NCI-H226 (cell line): ENCODE measurements around the gene ROBO2.

Experiments used
- DNase-seq: peaks from one replicate; pipeline ENCODE4 v3.0.0-alpha.2; 2015

ROBO2 gene

GRCh38 chr3:77122652-77123051 lies 82.8 kb downstream of the ROBO2 start:
- no peak for DNase-seq

- no peak for DNase-seq
These were observed 86.1 kb downstream of the ROBO2 start for GRCh38 chr3:77125966-77126365.

GRCh38 chr3:77134769-77135168 lies 94.9 kb downstream of the ROBO2 start:
- no peak for DNase-seq

- DNase-seq: no peak
These were observed 97.7 kb downstream of the ROBO2 start for GRCh38 chr3:77137559-77137958.

- DNase-seq: no peak
These were observed 99.7 kb downstream of the ROBO2 start for GRCh38 chr3:77139624-77140023.

DNA sequence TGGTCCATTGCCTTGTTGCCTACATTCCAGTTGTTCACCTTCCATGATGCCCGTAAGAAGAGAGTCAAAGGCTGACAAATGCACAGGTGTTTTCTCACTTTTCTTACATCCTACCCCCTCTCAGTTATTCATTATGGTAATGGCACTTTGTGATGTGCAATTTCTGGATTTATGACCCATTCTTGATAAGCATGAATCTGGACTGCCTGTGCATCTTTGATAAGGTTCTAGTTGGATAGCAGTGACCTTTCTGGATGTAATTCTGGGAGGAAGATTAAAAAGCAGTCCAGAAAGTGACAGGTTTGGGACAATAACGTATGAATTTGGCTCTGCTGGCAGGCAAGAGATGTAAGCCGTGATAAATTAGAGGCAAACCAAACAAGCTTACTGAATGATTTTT lies 101.5 kb downstream of the ROBO2 start:
- DNase-seq: no peak

- no peak for DNase-seq
These were observed 102.7 kb downstream of the ROBO2 start for GRCh38 chr3:77142578-77142977.

DNA sequence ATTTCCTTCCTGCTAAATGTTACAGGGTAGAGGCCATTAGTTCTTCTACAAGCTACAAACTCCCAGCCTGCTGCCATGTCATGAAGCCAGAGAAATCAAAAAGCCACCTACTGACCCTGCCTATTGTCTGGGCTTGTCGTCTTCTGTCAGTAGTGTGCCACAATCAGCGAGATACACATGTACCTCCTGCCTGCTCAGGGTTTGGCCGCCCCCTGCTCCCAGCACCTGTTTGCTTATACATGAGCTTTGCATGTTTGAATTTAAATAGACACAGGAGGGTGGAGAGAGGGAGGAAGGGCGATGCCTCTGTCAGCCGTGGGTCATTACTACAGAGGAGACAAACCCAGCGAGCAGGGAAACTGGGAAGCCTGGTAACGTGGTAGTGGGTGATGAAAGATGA lies 106.1 kb downstream of the ROBO2 start:
- no peak for DNase-seq

DNA sequence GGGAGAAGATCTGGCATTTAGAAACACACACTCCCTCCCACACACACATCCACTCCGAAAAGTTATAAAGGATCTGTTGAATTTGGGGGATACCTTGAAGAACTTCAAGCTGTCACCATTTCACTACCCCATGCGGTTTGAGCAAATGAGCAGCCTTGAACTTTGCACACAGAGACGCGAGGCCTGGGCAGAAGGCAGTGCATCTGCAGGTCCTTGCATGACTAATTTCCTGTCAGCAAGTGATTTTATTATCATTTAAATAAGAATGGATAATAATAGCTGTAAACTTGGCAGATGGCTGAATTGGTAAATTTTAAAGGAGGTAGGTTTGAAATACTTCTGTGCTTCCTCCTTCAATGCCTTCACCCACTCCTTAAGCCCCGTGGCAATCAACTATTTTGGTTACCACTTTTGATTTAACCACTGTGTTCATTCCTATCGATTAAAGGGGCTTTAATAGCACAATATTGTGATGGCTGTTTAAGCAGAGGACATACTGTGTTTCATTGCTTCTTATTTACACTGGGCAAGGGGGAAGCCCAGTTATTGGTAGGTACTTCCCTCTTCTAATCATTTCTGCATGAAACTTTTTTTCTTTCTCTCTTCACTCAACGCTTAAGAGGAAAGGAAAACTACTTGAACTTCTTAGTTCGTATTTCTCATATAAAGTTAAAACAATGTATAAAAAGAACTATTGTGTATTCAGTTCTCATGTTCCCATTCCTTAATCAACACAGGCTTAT lies 108.1 kb downstream of the ROBO2 start:
- DNase-seq: no peak

DNA sequence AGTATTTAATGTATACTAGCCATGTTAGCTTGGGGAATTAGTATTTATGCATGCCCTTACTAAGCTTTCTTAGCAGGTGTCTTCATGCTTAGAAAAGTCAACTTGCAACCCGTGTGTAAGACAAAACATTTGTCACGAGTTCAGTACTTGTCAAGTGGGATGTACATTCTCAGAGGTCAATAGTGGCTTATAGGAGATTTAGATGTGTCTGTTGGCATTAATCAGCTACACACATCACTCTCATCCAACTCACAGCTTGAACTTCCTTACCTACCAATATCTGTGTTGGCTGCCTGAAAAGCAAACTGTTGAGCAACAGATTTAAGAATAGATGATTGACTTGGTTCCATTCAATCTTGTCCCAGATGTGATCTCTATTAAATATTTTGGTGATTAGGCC lies 109.5 kb downstream of the ROBO2 start:
- no peak for DNase-seq

DNA sequence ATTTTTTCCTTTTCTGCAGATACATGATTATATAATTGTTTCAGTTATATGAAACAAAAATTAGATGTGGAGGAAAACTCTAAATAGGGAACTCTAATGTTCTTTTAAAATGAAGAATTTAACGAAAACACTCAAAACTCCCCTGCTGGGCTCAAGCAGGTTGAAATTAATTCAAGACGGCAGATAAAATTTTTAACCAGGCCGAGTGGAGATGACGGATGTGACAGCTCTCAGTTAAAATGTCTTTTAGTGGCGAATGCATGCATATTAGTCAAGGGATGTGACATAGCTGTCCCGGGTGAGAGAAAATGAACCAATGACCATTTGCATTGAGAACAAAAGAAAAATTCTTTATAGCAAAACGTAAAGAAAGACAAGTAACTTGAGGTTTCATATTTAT lies 110.1 kb downstream of the ROBO2 start:
- DNase-seq: no peak

DNA sequence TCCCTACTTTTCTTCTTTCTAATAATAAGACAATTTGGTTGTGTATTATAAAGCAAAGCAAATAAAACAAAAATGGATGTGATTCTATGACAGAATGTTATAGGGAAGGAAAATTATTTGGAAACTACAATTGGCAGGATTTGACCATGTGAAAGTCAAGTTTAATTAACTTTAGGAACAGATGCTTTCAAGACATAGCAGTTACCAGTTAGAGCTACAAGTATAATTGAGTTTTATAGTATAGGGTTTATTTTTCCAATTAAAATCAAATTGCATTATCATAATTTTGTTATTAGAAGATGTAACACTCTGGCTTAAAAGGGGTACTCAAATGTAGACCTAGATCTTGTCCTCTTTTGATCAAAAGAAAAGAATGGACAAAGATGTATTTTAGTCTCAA lies 110.9 kb downstream of the ROBO2 start:
- no peak for DNase-seq

DNA sequence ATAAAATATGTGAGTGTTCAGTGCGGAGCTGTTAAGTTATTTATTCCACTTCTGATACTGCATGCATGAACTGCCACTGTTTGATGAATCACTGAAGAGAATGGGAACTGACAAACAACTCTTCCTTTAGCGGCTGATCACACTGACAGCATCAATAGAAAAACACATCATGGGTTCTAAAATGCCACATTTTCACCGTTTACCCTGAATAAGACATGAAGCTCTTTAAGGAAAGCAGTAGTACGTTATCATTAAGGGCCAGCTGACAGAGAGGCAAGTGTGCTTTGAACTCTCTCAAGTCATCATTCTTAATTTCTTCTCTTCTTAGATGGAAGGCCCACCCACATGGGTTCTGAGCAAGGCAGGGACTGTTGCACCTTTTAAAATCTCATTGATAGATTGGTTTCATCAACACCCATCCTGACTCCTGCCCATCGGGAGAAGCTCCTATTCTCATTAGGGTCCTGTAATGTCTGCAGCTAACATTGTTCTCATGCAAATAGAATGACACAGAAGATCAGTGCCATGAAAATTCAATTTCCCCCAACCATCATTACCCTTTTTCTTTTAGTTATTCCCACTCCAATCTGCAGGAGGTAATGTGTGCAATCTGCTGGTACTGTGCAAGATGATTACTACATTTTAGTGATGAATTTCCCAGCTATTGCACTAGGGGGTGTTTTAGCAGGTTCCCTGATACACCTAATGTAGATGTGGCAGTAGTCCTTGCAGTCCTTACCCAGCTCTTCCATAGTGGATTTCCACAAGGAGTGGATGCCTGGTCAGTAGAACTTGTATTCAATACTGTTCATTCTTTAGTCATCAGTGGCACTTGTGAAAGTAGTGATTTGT lies 119.1 kb downstream of the ROBO2 start:
- no peak for DNase-seq

DNA sequence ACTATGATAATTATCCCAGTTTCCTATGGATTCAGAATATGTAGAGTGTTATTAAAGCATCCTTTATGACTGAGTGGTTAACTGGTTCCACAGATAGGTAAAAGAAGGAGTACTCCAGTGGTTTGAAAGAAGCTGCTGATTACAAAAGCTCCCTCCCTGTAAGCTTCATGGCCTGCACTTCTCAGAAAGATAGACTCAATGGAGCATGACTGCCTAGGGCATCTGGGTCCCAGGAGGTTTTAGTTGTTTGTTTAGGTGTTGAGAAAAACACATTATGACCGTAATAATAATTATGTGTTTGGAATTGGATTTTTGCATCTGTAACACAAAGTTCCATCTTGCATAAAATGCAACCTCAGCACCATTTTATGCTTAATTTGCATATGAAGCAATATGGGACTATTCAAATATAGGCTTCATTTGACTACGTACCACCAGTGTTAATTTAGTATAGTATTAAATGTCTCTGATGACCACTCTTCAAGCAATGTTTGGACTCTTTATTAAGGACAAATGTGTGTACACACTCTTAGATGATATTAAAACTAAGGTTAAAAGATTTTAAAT lies 121.1 kb downstream of the ROBO2 start:
- DNase-seq: no peak

DNA sequence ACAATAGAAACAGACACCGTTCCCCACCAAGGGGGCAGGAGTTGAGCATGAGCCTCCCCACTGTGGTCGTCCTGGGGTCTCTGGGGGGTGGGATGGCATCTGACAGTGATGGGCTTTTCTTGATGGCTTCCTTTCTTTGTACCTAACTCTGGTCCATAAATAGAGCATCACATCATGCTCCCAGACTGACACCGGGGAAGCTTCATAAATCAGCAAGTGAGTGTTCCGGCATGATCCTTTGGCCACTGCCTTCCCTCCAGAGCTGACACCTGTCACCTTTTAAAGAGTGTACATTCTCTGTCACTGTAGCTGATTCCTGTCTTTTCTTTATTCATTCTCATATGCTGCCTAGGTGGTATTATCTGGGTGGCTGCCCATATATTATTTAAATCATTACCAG lies 129.9 kb downstream of the ROBO2 start:
- DNase-seq: no peak

GRCh38 chr3:77171026-77171425 lies 131.1 kb downstream of the ROBO2 start:
- no peak for DNase-seq

DNA sequence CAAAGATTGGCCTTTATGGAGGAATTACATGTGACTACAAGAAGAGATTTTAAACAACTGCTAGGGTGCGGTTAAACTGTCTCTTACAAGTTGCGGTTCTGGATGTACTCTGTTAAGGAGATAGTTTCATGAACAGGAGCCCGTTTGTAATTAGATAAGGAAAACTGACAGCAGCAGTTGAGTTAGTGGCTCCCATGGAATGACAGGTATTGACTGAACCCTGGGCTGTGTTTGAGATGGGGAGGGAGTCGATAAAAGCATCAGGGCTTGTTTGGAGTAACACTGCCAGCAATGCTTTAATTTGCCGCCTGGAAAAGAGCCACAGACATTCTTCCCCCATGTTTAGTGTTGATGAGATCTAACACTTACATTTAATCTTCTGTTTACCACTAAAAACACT lies 139.9 kb downstream of the ROBO2 start:
- DNase-seq: no peak

DNA sequence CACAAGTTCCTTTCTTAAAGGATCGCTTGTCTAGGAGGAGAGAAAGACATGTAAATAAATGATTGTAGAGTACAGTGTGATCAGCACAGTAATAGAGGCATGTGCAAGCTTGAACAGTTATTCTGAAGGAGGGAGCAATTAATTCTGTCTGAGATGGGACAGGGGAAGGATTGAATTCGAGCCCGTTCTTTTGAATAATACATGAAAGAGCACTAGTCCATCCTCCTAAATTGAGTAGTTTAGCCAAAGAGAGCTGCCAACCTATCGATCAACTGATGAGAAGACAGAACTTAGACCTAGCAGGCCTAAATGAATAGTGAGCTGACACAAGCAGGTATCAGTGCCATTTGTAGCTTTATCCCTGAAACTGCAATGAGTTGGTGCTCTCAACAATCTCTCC lies 142.4 kb downstream of the ROBO2 start:
- DNase-seq: no peak

GRCh38 chr3:77186319-77186718 lies 146.4 kb downstream of the ROBO2 start:
- DNase-seq: no peak

DNA sequence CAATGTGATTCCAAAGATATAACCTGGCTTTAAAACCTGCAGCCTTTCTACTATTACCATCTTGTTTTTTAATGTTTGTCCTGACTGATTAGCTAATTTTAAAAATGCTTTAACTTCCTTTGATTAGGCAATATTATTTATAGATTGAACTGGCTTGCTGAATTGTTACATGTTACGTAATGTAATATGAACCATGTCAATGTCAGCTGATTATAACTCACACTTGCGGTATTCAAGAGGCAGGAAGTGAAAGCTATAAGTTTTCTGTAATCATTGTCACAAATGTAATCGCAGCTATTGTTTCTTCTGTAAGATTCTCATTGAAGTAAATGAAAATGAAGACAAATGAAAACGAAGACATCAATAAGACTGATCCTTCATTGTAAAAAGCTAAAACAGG lies 146.8 kb downstream of the ROBO2 start:
- DNase-seq: no peak

- DNase-seq: no peak
These were observed 148.3 kb downstream of the ROBO2 start for GRCh38 chr3:77188210-77188609.

- no peak for DNase-seq
These were observed 149.4 kb downstream of the ROBO2 start for GRCh38 chr3:77189258-77189657.

DNA sequence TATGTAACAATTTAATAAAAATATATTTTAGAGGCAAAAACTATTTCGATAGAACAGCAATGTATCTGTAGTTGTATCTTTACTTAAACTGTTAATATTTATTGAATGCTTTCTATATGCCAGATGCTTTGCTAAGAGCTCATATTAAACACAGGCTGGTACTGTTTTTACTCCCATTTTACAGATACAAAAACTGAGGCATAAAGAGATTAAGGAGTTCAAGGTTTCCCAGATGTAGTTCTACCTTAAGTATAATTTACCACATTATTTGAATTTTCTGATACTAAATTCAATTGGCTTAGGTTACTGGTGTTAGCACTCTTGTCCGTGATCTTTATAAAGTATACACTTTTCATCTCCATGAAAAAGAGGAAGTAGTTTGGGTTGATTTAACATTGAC lies 149.8 kb downstream of the ROBO2 start:
- no peak for DNase-seq

DNA sequence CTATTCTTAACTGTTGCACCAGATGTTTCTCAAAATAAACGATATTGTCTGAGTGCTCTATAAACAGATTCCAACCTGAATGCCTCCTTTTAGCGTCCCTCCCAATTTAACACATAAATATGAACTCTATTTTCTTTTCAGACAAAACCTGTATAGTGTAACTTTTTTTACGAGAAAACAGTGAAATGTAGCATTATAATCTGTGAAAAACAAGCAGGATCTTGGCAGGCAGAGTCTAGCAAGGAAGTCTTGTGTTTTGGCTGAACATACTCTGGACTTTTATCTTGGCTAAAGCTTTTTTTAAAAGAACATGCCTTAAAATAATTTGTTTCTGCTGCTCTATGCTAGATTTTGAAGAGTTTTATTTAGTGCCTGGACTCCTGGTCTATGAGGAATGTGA lies 150.5 kb downstream of the ROBO2 start:
- DNase-seq: no peak
